ENCODE results near the gene LRRN2.

DNA sequence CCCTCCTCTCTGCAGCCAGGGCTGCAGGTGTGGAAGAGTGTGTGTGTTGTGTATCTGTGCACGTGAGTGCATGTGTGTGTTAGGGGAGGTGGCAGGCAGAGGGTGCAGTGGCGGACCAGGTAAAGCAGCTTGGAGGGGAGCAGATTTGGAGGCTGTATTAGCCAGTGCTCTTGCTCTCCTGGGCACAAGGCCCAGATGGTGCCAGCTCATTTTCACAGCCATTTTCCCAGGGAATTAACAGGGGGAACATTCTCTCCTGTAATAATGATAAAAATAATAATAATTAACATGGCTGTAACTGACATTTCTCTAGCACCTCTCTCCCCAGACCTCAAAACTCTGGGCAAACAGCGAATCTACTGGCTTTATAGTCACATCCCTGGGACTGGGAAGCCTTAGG lies 43.6 kb downstream of the LRRN2 start:
- no peak for TF ChIP-seq FOXA1 (IDR thresholded peaks at IDR 0.05; ENCODE audit: borderline replicate concordance)
- no peak for TF ChIP-seq ZNF274 (IDR thresholded peaks at IDR 0.05; ENCODE audit: borderline replicate concordance, low read depth, low read length)
- TF ChIP-seq CHCHD3 (CRISPR knock-in tag; IDR thresholded peaks at IDR 0.05): no peak
- TF ChIP-seq POLR2AphosphoS5 (IDR thresholded peaks at IDR 0.05; ENCODE audit: control insufficient read depth, insufficient read depth, low read depth, low read length): no peak
- TF ChIP-seq KLF13 (tag; IDR thresholded peaks at IDR 0.05; ENCODE audit: borderline replicate concordance, low read depth): no peak
- TF ChIP-seq POLR2A (conservative IDR thresholded peaks at IDR 0.05): no peak

Measured in K562 (cell line).